ENCODE results near the gene APOB. TPM values are rescaled to one million over a fixed set of nuclear protein-coding genes. Genes with fewer than 3 reads are reported as not detected.
A peak's percentile ranks its signal among the peaks of the same experiment; 100 is the strongest.

APOB gene
- total and polyA plus RNA-seq, 2 of the 13 experiments (the other 11 are each of a cell fraction or from before 2014, with no cell fraction given): 1,569 to 2,515 TPM

- TF ChIP-seq ZBTB42 (CRISPR knock-in tag; IDR thresholded peaks at IDR 0.05) (no peak), PAF1 (CRISPR knock-in tag; IDR thresholded peaks at IDR 0.05) (peak; percentile 71), ZNF879 (CRISPR knock-in tag; IDR thresholded peaks at IDR 0.05) (0 out of 2 replicates have a peak, but pooled peaks have one; percentile 17)
- TF ChIP-seq, protein P1, sequence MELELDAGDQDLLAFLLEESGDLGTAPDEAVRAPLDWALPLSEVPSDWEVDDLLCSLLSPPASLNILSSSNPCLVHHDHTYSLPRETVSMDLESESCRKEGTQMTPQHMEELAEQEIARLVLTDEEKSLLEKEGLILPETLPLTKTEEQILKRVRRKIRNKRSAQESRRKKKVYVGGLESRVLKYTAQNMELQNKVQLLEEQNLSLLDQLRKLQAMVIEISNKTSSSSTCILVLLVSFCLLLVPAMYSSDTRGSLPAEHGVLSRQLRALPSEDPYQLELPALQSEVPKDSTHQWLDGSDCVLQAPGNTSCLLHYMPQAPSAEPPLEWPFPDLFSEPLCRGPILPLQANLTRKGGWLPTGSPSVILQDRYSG (CRISPR knock-in tag; IDR thresholded peaks at IDR 0.05): 0 out of 2 replicates have a peak, but pooled peaks have one; percentile 58
These were observed 40.2 kb downstream of the APOB start (continued) for GRCh38 chr2:21003572-21004180.

GRCh38 chr2:21002814-21003192 is 41.1 kb downstream of the APOB start:
- WGBS (ENCODE audit: low lambda C conversion rate): 91% methylated on average over 4 of the region's 4 CpGs
- FAIRE-seq (no peak), DNase-seq (ENCODE audit: low spot score) (no peak), ATAC-seq (0 out of 3 replicates have a peak, but pooled peaks have one; percentile 0)
- Histone ChIP-seq H3K9me3 (ENCODE audit: low read length) (no peaks in the 10 kb centered on the region), H3K27ac (ENCODE audit: extremely low read length, insufficient read depth, low read length) (peak overlapping the region; percentile 1), H3K4me1 (ENCODE audit: insufficient read depth, low read length) (peaks cover 29% of the 10 kb centered on the region), H3K27me3 (ENCODE audit: control insufficient read depth in 1 of 2, insufficient read depth in 2 of 2, low read length in 2 of 2) (no peaks in the 10 kb centered on the region), H3K4me3 (replicated peaks in 1 of 3; ENCODE audit: insufficient read depth in 1 of 3, low read depth in 2 of 3, low read length in 3 of 3) (no peak overlapping the region), H3K9ac (ENCODE audit: insufficient read depth, low read depth, low read length) (no peak overlapping the region), H4K20me1 (ENCODE audit: insufficient read depth, low read length) (peaks cover 83% of the 10 kb centered on the region), H2AFZ (ENCODE audit: low read length) (no peak overlapping the region), H3K4me2 (ENCODE audit: low read depth, low read length) (no peak overlapping the region), H3K36me3 (replicated peaks in 1 of 2; ENCODE audit: control insufficient read depth in 1 of 2, insufficient read depth in 2 of 2, low read length in 2 of 2) (peaks cover 30 to 65% of the 10 kb centered on the region in 2 experiments), H3K79me2 (ENCODE audit: insufficient read depth, low read length) (peaks cover 6% of the 10 kb centered on the region)
- ChIA-PET CTCF (ENCODE audit: low intra/inter-chr PET ratio, low total read pairs) (no interaction called here), POLR2A (no interaction called here)
- in situ Hi-C loops (cut with HindIII; ENCODE audit: extremely low pct_ligation_motif_present, low pct_unique_long_range_greater_than_20kb): no loop called here
- intact Hi-C loops (cut with micrococcal nuclease; ENCODE audit: unreplicated experiment): loop anchor here (10.0 kb wide), 1 partner anchor 408 kb away; no protein-coding TSS in a partner anchor
- no TSS peak for BruUV-seq (replicated peaks)
- no peak for TF ChIP-seq SRY (CRISPR knock-in tag; IDR thresholded peaks at IDR 0.05)
- TF ChIP-seq ZNF766 (CRISPR knock-in tag; IDR thresholded peaks at IDR 0.05; ENCODE audit: borderline replicate concordance): no peak
- TF ChIP-seq, protein P2, sequence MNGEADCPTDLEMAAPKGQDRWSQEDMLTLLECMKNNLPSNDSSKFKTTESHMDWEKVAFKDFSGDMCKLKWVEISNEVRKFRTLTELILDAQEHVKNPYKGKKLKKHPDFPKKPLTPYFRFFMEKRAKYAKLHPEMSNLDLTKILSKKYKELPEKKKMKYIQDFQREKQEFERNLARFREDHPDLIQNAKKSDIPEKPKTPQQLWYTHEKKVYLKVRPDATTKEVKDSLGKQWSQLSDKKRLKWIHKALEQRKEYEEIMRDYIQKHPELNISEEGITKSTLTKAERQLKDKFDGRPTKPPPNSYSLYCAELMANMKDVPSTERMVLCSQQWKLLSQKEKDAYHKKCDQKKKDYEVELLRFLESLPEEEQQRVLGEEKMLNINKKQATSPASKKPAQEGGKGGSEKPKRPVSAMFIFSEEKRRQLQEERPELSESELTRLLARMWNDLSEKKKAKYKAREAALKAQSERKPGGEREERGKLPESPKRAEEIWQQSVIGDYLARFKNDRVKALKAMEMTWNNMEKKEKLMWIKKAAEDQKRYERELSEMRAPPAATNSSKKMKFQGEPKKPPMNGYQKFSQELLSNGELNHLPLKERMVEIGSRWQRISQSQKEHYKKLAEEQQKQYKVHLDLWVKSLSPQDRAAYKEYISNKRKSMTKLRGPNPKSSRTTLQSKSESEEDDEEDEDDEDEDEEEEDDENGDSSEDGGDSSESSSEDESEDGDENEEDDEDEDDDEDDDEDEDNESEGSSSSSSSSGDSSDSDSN (CRISPR knock-in tag; IDR thresholded peaks at IDR 0.05): 0 out of 2 replicates have a peak, but pooled peaks have one; percentile 21
- TF ChIP-seq ZNF260 (CRISPR knock-in tag; IDR thresholded peaks at IDR 0.05; ENCODE audit: borderline replicate concordance, low read depth): no peak
- no peak for TF ChIP-seq HDAC2 (CRISPR knock-in tag; IDR thresholded peaks at IDR 0.05)
- TF ChIP-seq ZFP1 (CRISPR knock-in tag; IDR thresholded peaks at IDR 0.05): no peak; the same call in 1 of the 2 replicates
- no peak for TF ChIP-seq ZNF513 (CRISPR knock-in tag; conservative IDR thresholded peaks at IDR 0.05)
- no peak for TF ChIP-seq RBAK (CRISPR knock-in tag; IDR thresholded peaks at IDR 0.05)
- TF ChIP-seq GATA4 (IDR thresholded peaks at IDR 0.05; ENCODE audit: borderline replicate concordance, low read depth): no peak
- TF ChIP-seq ZNF570 (CRISPR knock-in tag; IDR thresholded peaks at IDR 0.05; ENCODE audit: borderline replicate concordance): no peak
- TF ChIP-seq ZNF251 (CRISPR knock-in tag; IDR thresholded peaks at IDR 0.05): no peak
- TF ChIP-seq ZC3H4 (CRISPR knock-in tag; IDR thresholded peaks at IDR 0.05; ENCODE audit: borderline replicate concordance): peak; percentile 40; the same call in 1 of the 2 replicates
- no peak for TF ChIP-seq ZNF205 (CRISPR knock-in tag; IDR thresholded peaks at IDR 0.05)
- TF ChIP-seq EP300 (IDR thresholded peaks at IDR 0.05; ENCODE audit: low read depth in 2 of 2, low read length in 2 of 2): no peak
- TF ChIP-seq EP300 (CRISPR knock-in tag; IDR thresholded peaks at IDR 0.05; ENCODE audit: borderline replicate concordance): no peak
- peak; percentile 66; the same call in 1 of the 2 replicates for TF ChIP-seq ZNF564 (CRISPR knock-in tag; IDR thresholded peaks at IDR 0.05)

Measured in HepG2 (cell line).